ENCODE measurements around the gene FAM174B. TPM values are rescaled to one million over a fixed set of nuclear protein-coding genes. Genes with fewer than 3 reads are reported as not detected.

Gene FAM174B
- total RNA-seq, 1 donor from 2014 or later: 24.0 TPM

DNA sequence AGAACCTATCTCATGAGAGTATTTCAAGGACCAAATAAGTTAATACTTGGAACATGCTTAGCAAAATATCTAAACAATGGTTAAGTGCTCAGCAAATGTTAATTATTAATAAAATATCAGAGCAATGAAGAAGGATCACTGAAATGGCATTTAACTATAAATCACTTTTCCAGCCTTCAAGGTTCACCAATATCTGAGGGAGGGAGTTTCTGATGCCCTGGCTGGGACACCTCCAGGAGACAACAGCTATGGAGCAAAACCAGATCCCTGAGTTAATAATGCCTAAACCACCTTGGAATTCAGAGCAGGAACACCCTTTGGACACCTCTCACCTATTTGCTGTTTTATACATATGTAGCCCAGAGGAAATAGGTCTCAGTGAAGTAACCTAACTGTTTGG is 6.4 kb upstream of the FAM174B start:
- Mint-ChIP-seq H3K4me3 (ENCODE audit: unreplicated experiment) (no peak overlapping the region), H3K27ac (ENCODE audit: unreplicated experiment) (no peak overlapping the region), H3K36me3 (ENCODE audit: low read depth) (no peaks in the 10 kb centered on the region), H3K9me3 (ENCODE audit: low read depth) (no peaks in the 10 kb centered on the region), H3K27me3 (ENCODE audit: low read depth) (peaks cover under 1% of the 10 kb centered on the region), H3K4me1 (ENCODE audit: low read depth) (peaks cover 24% of the 10 kb centered on the region)
- DNase-seq (ENCODE audit: low spot score): no peak
- TF ChIP-seq, protein P1, sequence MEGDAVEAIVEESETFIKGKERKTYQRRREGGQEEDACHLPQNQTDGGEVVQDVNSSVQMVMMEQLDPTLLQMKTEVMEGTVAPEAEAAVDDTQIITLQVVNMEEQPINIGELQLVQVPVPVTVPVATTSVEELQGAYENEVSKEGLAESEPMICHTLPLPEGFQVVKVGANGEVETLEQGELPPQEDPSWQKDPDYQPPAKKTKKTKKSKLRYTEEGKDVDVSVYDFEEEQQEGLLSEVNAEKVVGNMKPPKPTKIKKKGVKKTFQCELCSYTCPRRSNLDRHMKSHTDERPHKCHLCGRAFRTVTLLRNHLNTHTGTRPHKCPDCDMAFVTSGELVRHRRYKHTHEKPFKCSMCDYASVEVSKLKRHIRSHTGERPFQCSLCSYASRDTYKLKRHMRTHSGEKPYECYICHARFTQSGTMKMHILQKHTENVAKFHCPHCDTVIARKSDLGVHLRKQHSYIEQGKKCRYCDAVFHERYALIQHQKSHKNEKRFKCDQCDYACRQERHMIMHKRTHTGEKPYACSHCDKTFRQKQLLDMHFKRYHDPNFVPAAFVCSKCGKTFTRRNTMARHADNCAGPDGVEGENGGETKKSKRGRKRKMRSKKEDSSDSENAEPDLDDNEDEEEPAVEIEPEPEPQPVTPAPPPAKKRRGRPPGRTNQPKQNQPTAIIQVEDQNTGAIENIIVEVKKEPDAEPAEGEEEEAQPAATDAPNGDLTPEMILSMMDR (IDR thresholded peaks at IDR 0.05): no peak

DNA sequence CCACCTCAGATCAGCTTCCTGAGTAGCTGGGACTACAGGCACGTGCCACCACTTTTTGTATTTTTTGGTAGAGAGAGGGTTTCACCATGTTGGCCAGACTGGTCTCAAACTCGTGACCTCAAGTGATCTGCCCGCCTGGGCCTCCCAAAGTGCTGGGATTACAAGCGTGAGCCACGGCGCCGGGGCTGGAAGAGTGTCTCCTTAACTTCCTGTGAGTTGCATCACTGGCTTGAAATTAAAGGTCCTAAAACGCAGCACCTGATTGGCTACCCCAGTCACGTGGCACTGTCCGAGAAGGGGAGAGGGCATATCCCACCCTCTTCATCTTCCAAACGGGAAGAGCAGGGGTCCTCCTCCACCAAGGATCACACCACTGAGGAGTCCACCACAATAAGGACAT is 5.5 kb upstream of the FAM174B start:
- no peaks in the 10 kb centered on the region for H3K9me3 Mint-ChIP-seq (ENCODE audit: low read depth)
- H3K4me1 Mint-ChIP-seq (ENCODE audit: low read depth): peaks cover 18% of the 10 kb centered on the region
- TF ChIP-seq, protein P1 (IDR thresholded peaks at IDR 0.05): no peak
- H3K27ac Mint-ChIP-seq (ENCODE audit: unreplicated experiment): no peak overlapping the region
- no peak for DNase-seq (ENCODE audit: low spot score)
- H3K4me3 Mint-ChIP-seq (ENCODE audit: unreplicated experiment): no peak overlapping the region
- H3K36me3 Mint-ChIP-seq (ENCODE audit: low read depth): no peaks in the 10 kb centered on the region
- peaks cover 4% of the 10 kb centered on the region for H3K27me3 Mint-ChIP-seq (ENCODE audit: low read depth)

DNA sequence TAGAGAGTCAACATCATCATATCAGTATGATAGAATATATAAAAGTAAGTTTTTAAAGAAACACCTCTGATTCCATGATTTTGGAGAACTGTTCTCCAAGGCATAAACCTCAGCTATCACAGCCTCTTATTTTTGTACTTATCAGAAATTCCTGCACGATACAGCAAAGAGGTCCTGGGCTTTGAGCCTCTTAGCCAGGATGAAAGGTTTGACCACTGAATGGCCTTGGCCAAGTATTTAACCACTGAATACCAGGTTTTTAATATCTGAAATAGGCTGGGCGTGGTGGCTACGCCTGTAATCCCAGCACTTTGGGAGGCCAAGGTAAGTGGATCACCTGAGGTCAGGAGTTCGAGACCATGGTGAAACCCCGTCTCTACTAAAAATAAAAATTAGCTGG is 1.9 kb upstream of the FAM174B start:
- Mint-ChIP-seq H3K27ac (ENCODE audit: unreplicated experiment) (no peak overlapping the region), H3K9me3 (ENCODE audit: low read depth) (no peaks in the 10 kb centered on the region), H3K4me1 (ENCODE audit: low read depth) (peaks cover 28% of the 10 kb centered on the region), H3K36me3 (ENCODE audit: low read depth) (no peaks in the 10 kb centered on the region), H3K27me3 (ENCODE audit: low read depth) (peaks cover 4% of the 10 kb centered on the region), H3K4me3 (ENCODE audit: unreplicated experiment) (no peak overlapping the region)
- TF ChIP-seq, protein P1 (IDR thresholded peaks at IDR 0.05): no peak
- no peak for DNase-seq (ENCODE audit: low spot score)

DNA sequence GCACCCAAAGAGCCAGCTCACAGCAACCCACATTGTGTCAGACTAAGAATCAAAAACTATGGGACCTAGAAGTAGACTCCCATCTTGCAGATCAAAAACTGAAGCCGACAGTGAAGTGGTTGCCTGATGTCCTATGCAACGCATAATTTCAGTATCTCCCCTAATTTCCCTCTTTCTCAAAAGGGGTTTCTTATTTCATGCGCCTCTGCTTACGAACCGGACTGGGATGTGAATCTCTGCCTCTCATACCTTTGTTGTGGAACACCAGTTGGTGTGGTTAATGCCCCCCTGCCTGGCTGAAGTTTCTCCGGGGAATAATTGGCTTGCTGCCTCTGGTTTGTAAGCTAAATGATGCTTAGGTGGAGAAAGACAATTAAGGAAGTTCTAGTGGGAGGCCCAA is 514 bp upstream of the FAM174B start:
- Mint-ChIP-seq H3K4me3 (ENCODE audit: unreplicated experiment) (peak overlapping the region; percentile 56), H3K4me1 (ENCODE audit: low read depth) (peaks cover 37% of the 10 kb centered on the region), H3K27me3 (ENCODE audit: low read depth) (peaks cover 4% of the 10 kb centered on the region), H3K27ac (ENCODE audit: unreplicated experiment) (no peak overlapping the region), H3K9me3 (ENCODE audit: low read depth) (no peaks in the 10 kb centered on the region), H3K36me3 (ENCODE audit: low read depth) (no peaks in the 10 kb centered on the region)
- DNase-seq (ENCODE audit: low spot score): no peak
- TF ChIP-seq, protein P1 (IDR thresholded peaks at IDR 0.05): no peak

DNA sequence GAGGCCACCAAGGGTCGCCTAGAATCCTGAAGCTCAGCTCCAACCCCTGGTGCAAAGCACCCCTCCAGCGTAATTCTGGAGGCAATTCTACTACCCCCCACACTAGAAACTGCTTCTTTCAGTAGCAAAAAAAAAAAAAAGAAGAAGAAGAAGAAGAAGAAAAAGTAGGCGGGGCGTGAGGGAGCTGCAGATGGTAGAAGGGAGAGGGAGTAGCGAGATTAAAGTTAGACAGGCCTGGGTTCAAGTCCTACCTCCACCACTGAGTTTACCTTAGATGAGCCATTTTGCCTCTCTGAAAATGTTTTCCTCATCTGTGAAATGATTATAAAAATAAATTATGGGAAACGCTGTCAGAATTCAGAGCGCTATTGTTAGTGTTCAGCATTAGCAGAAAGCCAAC is 913 bp downstream of the FAM174B start:
- Mint-ChIP-seq H3K4me1 (ENCODE audit: low read depth) (peaks cover 49% of the 10 kb centered on the region), H3K4me3 (ENCODE audit: unreplicated experiment) (peak overlapping the region; percentile 70), H3K36me3 (ENCODE audit: low read depth) (peaks cover 1% of the 10 kb centered on the region), H3K27me3 (ENCODE audit: low read depth) (peaks cover 4% of the 10 kb centered on the region), H3K9me3 (ENCODE audit: low read depth) (peaks cover 2% of the 10 kb centered on the region), H3K27ac (ENCODE audit: unreplicated experiment) (peak overlapping the region; percentile 47)
- no peak for DNase-seq (ENCODE audit: low spot score)
- TF ChIP-seq, protein P1 (IDR thresholded peaks at IDR 0.05): no peak

Data from chondrocyte (in vitro differentiated cells).